Glomerular visceral epithelial cell (primary cell): ENCODE measurements around the gene COX6B2.
"Not testable (repeated sequence)": the region's sequence is repeated elsewhere in the genome, so short reads cannot be mapped to it uniquely, and the experiment has no call there.

Experiments used
- DNase-seq: peaks from one replicate; pipeline ENCODE4 v3.0.0-alpha.2; 2016; ENCODE audit errors: extremely low spot score

The COX6B2 gene

GRCh38 chr19:55354698-55355212 lies at the start of gene COX6B2:
TSS of gene COX6B2 (minus strand) at chr19:55354719. CDS start at chr19:55354521, 198 bp downstream.
- DNase-seq = no peak

- DNase-seq = no peak
Observed at GRCh38 chr19:55402509-55402908, 48.0 kb upstream of the COX6B2 start.

- DNase-seq = not testable (repeated sequence)
Observed at GRCh38 chr19:55401390-55401789, 46.9 kb upstream of the COX6B2 start.

- DNase-seq = no peak
Observed at GRCh38 chr19:55400281-55401087, 46.0 kb upstream of the COX6B2 start.

GRCh38 chr19:55398200-55398925 lies 43.8 kb upstream of the COX6B2 start:
- DNase-seq = no peak

GRCh38 chr19:55392820-55393761 lies 38.6 kb upstream of the COX6B2 start:
- no peak for DNase-seq

GRCh38 chr19:55391702-55392615 lies 37.4 kb upstream of the COX6B2 start:
- DNase-seq = no peak

- DNase-seq = no peak
Observed at GRCh38 chr19:55391191-55391670, 36.7 kb upstream of the COX6B2 start.

- no peak for DNase-seq
Observed at GRCh38 chr19:55390461-55390880, 36.0 kb upstream of the COX6B2 start.

GRCh38 chr19:55389386-55390317 lies 35.1 kb upstream of the COX6B2 start:
- no peak for DNase-seq

- DNase-seq = no peak
Observed at GRCh38 chr19:55387736-55388497, 33.4 kb upstream of the COX6B2 start.

- DNase-seq = no peak
Observed at GRCh38 chr19:55386493-55386971, 32.0 kb upstream of the COX6B2 start.

- DNase-seq = peak; percentile 99
Observed at GRCh38 chr19:55385724-55386492, 31.4 kb upstream of the COX6B2 start, which contains the start of gene RPL28. TSS of gene RPL28 (plus strand) at chr19:55385932. CDS start at chr19:55386358, 426 bp downstream.

GRCh38 chr19:55384920-55385723 lies 30.6 kb upstream of the COX6B2 start:
- DNase-seq = peak; percentile 96

GRCh38 chr19:55384131-55384919 lies 29.8 kb upstream of the COX6B2 start, which contains the start of gene TMEM238:
TSS of gene TMEM238 (minus strand) at chr19:55384292. CDS start at chr19:55384259, 33 bp downstream.
- DNase-seq = no peak
